Activated T-cell treated with anti-CD3 and anti-CD28 coated beads for 1 hour (primary cell): ENCODE data around the gene HOXB8.

Source experiments
- DNase-seq: peaks from one replicate; pipeline ENCODE4 v3.0.0-alpha.2; 2020; ENCODE audit warnings: low read depth

Gene HOXB8

GRCh38 chr17:48624544-48625494 lies 9.7 kb upstream of the HOXB8 start:
- no peak for DNase-seq

GRCh38 chr17:48624118-48624517 lies 9.0 kb upstream of the HOXB8 start:
- DNase-seq = no peak

GRCh38 chr17:48623583-48623982 lies 8.5 kb upstream of the HOXB8 start:
- no peak for DNase-seq

- no peak for DNase-seq
Measured at GRCh38 chr17:48622857-48623256, 7.8 kb upstream of the HOXB8 start.

GRCh38 chr17:48621410-48622392 lies 6.6 kb upstream of the HOXB8 start:
- DNase-seq = no peak

GRCh38 chr17:48620461-48621139 lies 5.5 kb upstream of the HOXB8 start:
- no peak for DNase-seq

- no peak for DNase-seq
Measured at GRCh38 chr17:48619826-48620449, 4.8 kb upstream of the HOXB8 start.

GRCh38 chr17:48618256-48618896 lies 3.3 kb upstream of the HOXB8 start:
- DNase-seq = peak; percentile 82

- DNase-seq = no peak
Measured at GRCh38 chr17:48617471-48618255, 2.6 kb upstream of the HOXB8 start.

- no peak for DNase-seq
Measured at GRCh38 chr17:48616717-48617470, 1.8 kb upstream of the HOXB8 start.

- no peak for DNase-seq
Measured at GRCh38 chr17:48615963-48616716, 1.0 kb upstream of the HOXB8 start.

GRCh38 chr17:48613862-48614694 lies 1.0 kb downstream of the HOXB8 start:
- DNase-seq = no peak

GRCh38 chr17:48612854-48613691 lies 2.0 kb downstream of the HOXB8 start:
- DNase-seq = peak; percentile 32

- no peak for DNase-seq
Measured at GRCh38 chr17:48612456-48612853, 2.6 kb downstream of the HOXB8 start.

GRCh38 chr17:48611681-48612455 lies 3.2 kb downstream of the HOXB8 start:
- DNase-seq = no peak

- DNase-seq = no peak
Measured at GRCh38 chr17:48611213-48611612, 3.9 kb downstream of the HOXB8 start.
